Neuronal stem cell (in vitro differentiated cells): ENCODE results near the gene VWA8.

Source experiments
- DNase-seq: peaks from one replicate; pipeline ENCODE4 v3.0.0-alpha.2; 2013; ENCODE audit warnings: low spot score
- H2AFZ ChIP-seq: one replicate; pipeline ENCODE4 v1.6.1; 2013; ENCODE audit warnings: mild to moderate bottlenecking, low read length, inconsistent platforms
- H2AK5ac ChIP-seq: 2 replicates; pipeline ENCODE4 v1.6.1; 2013; ENCODE audit warnings: low read depth, mild to moderate bottlenecking, inconsistent platforms, low read length, moderate library complexity, mixed read lengths
- H2BK120ac ChIP-seq: 2 replicates; pipeline ENCODE4 v1.6.1; 2013; ENCODE audit warnings: low read depth, mild to moderate bottlenecking, inconsistent platforms, low read length, moderate library complexity, mixed read lengths
- H2BK12ac ChIP-seq: one replicate; pipeline ENCODE4 v1.6.1; 2013; ENCODE audit warnings: low read length, inconsistent platforms
- H2BK15ac ChIP-seq: 2 replicates; pipeline ENCODE4 v1.6.1; 2013; ENCODE audit warnings: mild to moderate bottlenecking, low read length, inconsistent platforms, mixed read lengths
- H2BK5ac ChIP-seq: one replicate; pipeline ENCODE4 v1.6.1; 2013; ENCODE audit warnings: inconsistent platforms, mild to moderate bottlenecking, low read length, moderate library complexity
- H3K14ac ChIP-seq: one replicate; pipeline ENCODE4 v1.6.1; 2013; ENCODE audit warnings: low read length, inconsistent platforms
- H3K18ac ChIP-seq: 2 replicates; pipeline ENCODE4 v1.6.1; 2013; ENCODE audit warnings: low read length, inconsistent platforms
- H3K23ac ChIP-seq: 2 replicates; pipeline ENCODE4 v1.6.1; 2013; ENCODE audit warnings: low read depth, mild to moderate bottlenecking, mixed read lengths, low read length, inconsistent platforms; ENCODE audit not compliant: poor library complexity
- H3K27ac ChIP-seq: replicated peaks from 3 replicates; pipeline ENCODE4 v1.5.1; 2013; ENCODE audit warnings: low read length, inconsistent platforms
- H3K27me3 ChIP-seq, 3 experiments: 2 replicates each; pipeline ENCODE4 v1.6.1; 2013; ENCODE audit warnings: low read length in 3 of 3, mild to moderate bottlenecking in 2 of 3, inconsistent platforms in 1 of 3, low read depth in 1 of 3, mixed read lengths in 1 of 3, moderate library complexity in 1 of 3; ENCODE audit not compliant: control insufficient read depth in 3 of 3, insufficient read depth in 3 of 3
- H3K36me3 ChIP-seq, 2 donors: replicated peaks in 1 of 2; 2 replicates each; pipeline ENCODE4 v1.6.1; 2013; ENCODE audit warnings: low read length in 2 of 2; ENCODE audit not compliant: control insufficient read depth in 2 of 2, insufficient read depth in 2 of 2
- H3K4ac ChIP-seq: 2 replicates; pipeline ENCODE4 v1.6.1; 2013; ENCODE audit warnings: inconsistent platforms, mild to moderate bottlenecking, low read length, moderate library complexity
- H3K4me1 ChIP-seq, 2 donors: 1 replicate in 1 of 2; 2 replicates in 1 of 2; pipeline ENCODE4 v1.6.1; 2013; ENCODE audit warnings: low read length in 2 of 2, low read depth in 1 of 2; ENCODE audit not compliant: control insufficient read depth in 2 of 2, insufficient read depth in 1 of 2
- H3K4me2 ChIP-seq: one replicate; pipeline ENCODE4 v1.6.1; 2013; ENCODE audit warnings: mild to moderate bottlenecking, low read length, inconsistent platforms; ENCODE audit not compliant: insufficient read depth, poor library complexity, severe bottlenecking
- H3K4me3 ChIP-seq, 2 donors: 2 replicates each; pipeline ENCODE4 v1.5.1; 2013; ENCODE audit warnings: low read length in 2 of 2, mild to moderate bottlenecking in 2 of 2, inconsistent platforms in 1 of 2, moderate library complexity in 1 of 2
- H3K79me1 ChIP-seq: one replicate; pipeline ENCODE4 v1.6.1; 2013; ENCODE audit warnings: low read depth, mild to moderate bottlenecking, inconsistent platforms, low read length, moderate library complexity
- H3K9ac ChIP-seq: one replicate; pipeline ENCODE4 v1.6.1; 2013; ENCODE audit warnings: mild to moderate bottlenecking, low read depth, low read length, inconsistent platforms; ENCODE audit not compliant: poor library complexity
- H3K9me3 ChIP-seq, 2 donors: replicated peaks in 1 of 2; 2 replicates each; pipeline versions ENCODE3 to v1.6.1; 2013; ENCODE audit warnings: low read length in 2 of 2, mild to moderate bottlenecking in 2 of 2, inconsistent platforms in 1 of 2, low read depth in 1 of 2, mixed read lengths in 1 of 2, moderate library complexity in 1 of 2; ENCODE audit not compliant: control insufficient read depth in 2 of 2, insufficient read depth in 1 of 2
- H4K8ac ChIP-seq: one replicate; pipeline ENCODE4 v1.6.1; 2013; ENCODE audit warnings: low read depth, mild to moderate bottlenecking, inconsistent platforms, low read length, moderate library complexity
- H4K91ac ChIP-seq: one replicate; pipeline ENCODE4 v1.6.1; 2013; ENCODE audit warnings: low read length, low read depth, mild to moderate bottlenecking, inconsistent platforms; ENCODE audit not compliant: poor library complexity
- WGBS, 2 donors: extraction: QIAGEN DNeasy Blood & Tissue Kit; methylation state at CpG; one replicate each; pipeline ENCODE4 v1.1.7; 2013; ENCODE audit warnings: missing lambda C conversion rate in 2 of 2, mixed read lengths in 1 of 2; ENCODE audit not compliant: insufficient read length in 2 of 2, insufficient replicate concordance in 1 of 2; ENCODE audit errors: extremely low coverage in 2 of 2; 5-methylcytosine and 5-hydroxymethylcytosine counted together

VWA8 gene

DNA sequence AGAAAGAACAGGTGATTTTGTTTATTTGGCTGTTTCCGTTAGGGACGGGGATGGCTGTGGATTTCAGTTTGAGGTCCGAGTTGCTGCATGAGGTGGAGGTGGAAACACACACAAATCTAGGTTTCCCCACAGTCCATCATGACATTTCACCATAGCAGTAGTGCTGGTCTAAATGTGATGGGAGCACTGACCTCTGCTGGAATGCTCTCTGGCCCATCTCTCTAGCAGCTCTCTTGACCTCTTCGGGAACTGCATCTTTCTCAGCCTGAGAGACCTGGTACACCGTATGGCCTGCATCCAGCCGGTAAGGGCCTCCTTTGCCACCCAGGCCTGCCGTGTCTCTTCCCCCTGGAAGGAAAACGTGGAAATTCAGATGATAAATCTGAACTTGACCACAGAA is 349.5 kb downstream of the VWA8 start:
- Histone ChIP-seq H2BK5ac (no peak overlapping the region), H3K79me1 (no peaks in the 10 kb centered on the region), H3K18ac (no peak overlapping the region), H2AFZ (no peak overlapping the region), H3K4me2 (no peak overlapping the region), H3K27me3 (no peaks in the 10 kb centered on the region), H4K91ac (no peak overlapping the region), H3K4me3 (no peak overlapping the region), H4K8ac (no peak overlapping the region), H3K4me1 (peaks cover 0 to 9% of the 10 kb centered on the region in 2 donors), H3K36me3 (peaks cover 0 to 33% of the 10 kb centered on the region in 2 donors), H2AK5ac (no peak overlapping the region), H3K9ac (no peak overlapping the region), H3K23ac (no peak overlapping the region), H2BK15ac (no peak overlapping the region), H2BK120ac (no peak overlapping the region), H3K27ac (no peak overlapping the region), H3K14ac (no peak overlapping the region), H3K4ac (no peak overlapping the region), H3K9me3 (no peaks in the 10 kb centered on the region), H2BK12ac (no peak overlapping the region)
- WGBS, 2 donors = no CpG with 5 or more reads among the region's 8 CpGs
- no peak for DNase-seq

- no peaks in the 10 kb centered on the region for H3K27me3 ChIP-seq
- peaks cover 0 to 36% of the 10 kb centered on the region in 2 donors for H3K36me3 ChIP-seq
- no peak overlapping the region for H3K4me2 ChIP-seq
- H3K4me1 ChIP-seq = peaks cover 0 to 9% of the 10 kb centered on the region in 2 donors
- no peak overlapping the region for H3K4me3 ChIP-seq
- no peak for DNase-seq
- no peaks in the 10 kb centered on the region for H3K9me3 ChIP-seq
- H2BK15ac ChIP-seq = no peak overlapping the region
- no peak overlapping the region for H4K91ac ChIP-seq
- no peaks in the 10 kb centered on the region for H3K79me1 ChIP-seq
- H3K18ac ChIP-seq = no peak overlapping the region
- H2AK5ac ChIP-seq = no peak overlapping the region
- WGBS, 2 donors = no CpG with 5 or more reads among the region's 4 CpGs
- H3K23ac ChIP-seq = no peak overlapping the region
- no peak overlapping the region for H3K9ac ChIP-seq
- no peak overlapping the region for H3K27ac ChIP-seq
- H2BK5ac ChIP-seq = no peak overlapping the region
- no peak overlapping the region for H4K8ac ChIP-seq
- no peak overlapping the region for H2BK120ac ChIP-seq
- no peak overlapping the region for H2BK12ac ChIP-seq
- H3K4ac ChIP-seq = no peak overlapping the region
- no peak overlapping the region for H3K14ac ChIP-seq
- H2AFZ ChIP-seq = no peak overlapping the region
Measured at GRCh38 chr13:41610404-41610803, 350.5 kb downstream of the VWA8 start.

- Histone ChIP-seq H4K8ac (no peak overlapping the region), H3K27ac (no peak overlapping the region), H2AFZ (no peak overlapping the region), H3K4me3 (no peak overlapping the region), H2BK120ac (no peak overlapping the region), H3K9me3 (no peaks in the 10 kb centered on the region), H3K23ac (no peak overlapping the region), H3K14ac (no peak overlapping the region), H2BK15ac (no peak overlapping the region), H2BK12ac (no peak overlapping the region), H4K91ac (no peak overlapping the region), H3K79me1 (no peaks in the 10 kb centered on the region), H3K18ac (no peak overlapping the region), H2AK5ac (no peak overlapping the region), H3K4me1 (peaks cover 0 to 9% of the 10 kb centered on the region in 2 donors), H3K4me2 (no peak overlapping the region), H2BK5ac (no peak overlapping the region), H3K36me3 (peaks cover 0 to 41% of the 10 kb centered on the region in 2 donors), H3K27me3 (no peaks in the 10 kb centered on the region), H3K9ac (no peak overlapping the region), H3K4ac (no peak overlapping the region)
- WGBS, 2 donors = no CpG with 5 or more reads among the region's 4 CpGs
- no peak for DNase-seq
Measured at GRCh38 chr13:41609828-41610227, 351.1 kb downstream of the VWA8 start.

GRCh38 chr13:41608839-41609177 is 352.1 kb downstream of the VWA8 start:
- H2BK15ac ChIP-seq = no peak overlapping the region
- H3K27ac ChIP-seq = no peak overlapping the region
- no CpG with 5 or more reads among the region's 1 CpG for WGBS, 2 donors

More at GRCh38 chr13:41608839-41609177, 352.1 kb downstream of the VWA8 start:
- Histone ChIP-seq H3K79me1 (no peaks in the 10 kb centered on the region), H3K18ac (no peak overlapping the region), H4K91ac (no peak overlapping the region), H2BK12ac (no peak overlapping the region), H2AFZ (no peak overlapping the region), H3K27me3 (no peaks in the 10 kb centered on the region), H2AK5ac (no peak overlapping the region), H3K4me1 (peaks cover 0 to 6% of the 10 kb centered on the region in 2 donors), H4K8ac (no peak overlapping the region), H3K4ac (no peak overlapping the region), H3K4me2 (no peak overlapping the region), H3K4me3 (no peak overlapping the region), H3K9me3 (no peaks in the 10 kb centered on the region), H3K36me3 (peaks cover 0 to 36% of the 10 kb centered on the region in 2 donors), H3K9ac (no peak overlapping the region), H2BK5ac (no peak overlapping the region), H2BK120ac (no peak overlapping the region), H3K23ac (no peak overlapping the region), H3K14ac (no peak overlapping the region)
- no peak for DNase-seq
